ENCODE results near the gene TFDP3.

The TFDP3 gene

GRCh38 chrX:133254666-133255065 is 36.5 kb upstream of the TFDP3 start:
- H3K4me3 ChIP-seq (ENCODE audit: insufficient read depth, low read length, poor library complexity, severe bottlenecking): no peak overlapping the region
- H3K79me2 ChIP-seq (ENCODE audit: insufficient read depth, low read length): no peaks in the 10 kb centered on the region
- no peak overlapping the region for H2AFZ ChIP-seq (ENCODE audit: low read depth, low read length, severe bottlenecking)
- H3K27me3 ChIP-seq (ENCODE audit: low read length): no peaks in the 10 kb centered on the region
- H3K9ac ChIP-seq (ENCODE audit: low read length): no peak overlapping the region
- no peaks in the 10 kb centered on the region for H3K9me3 ChIP-seq (ENCODE audit: insufficient read depth, low read length)
- no peaks in the 10 kb centered on the region for H3K9me2 ChIP-seq (replicated peaks; ENCODE audit: insufficient read depth, low read length)
- H3F3A ChIP-seq (ENCODE audit: insufficient read depth): no peaks in the 10 kb centered on the region
- H3K4me2 ChIP-seq (ENCODE audit: low read depth, low read length, poor library complexity, severe bottlenecking): no peak overlapping the region
- no peaks in the 10 kb centered on the region for H4K20me1 ChIP-seq (ENCODE audit: low read depth, low read length)
- TF ChIP-seq EZH2phosphoT487 (conservative IDR thresholded peaks at IDR 0.05; ENCODE audit: low read length) (no peak), CTCF (IDR thresholded peaks at IDR 0.05; ENCODE audit: insufficient read depth, low read length, poor library complexity, severe bottlenecking) (no peak)
- H3K36me3 ChIP-seq (ENCODE audit: low read length): no peaks in the 10 kb centered on the region
- H3K27ac ChIP-seq (ENCODE audit: low read depth, low read length): no peak overlapping the region

GRCh38 chrX:133251204-133251603 is 33.0 kb upstream of the TFDP3 start:
- no peak overlapping the region for H3K4me3 ChIP-seq (ENCODE audit: insufficient read depth, low read length, poor library complexity, severe bottlenecking)
- H3K4me2 ChIP-seq (ENCODE audit: low read depth, low read length, poor library complexity, severe bottlenecking): no peak overlapping the region
- no peak for TF ChIP-seq EZH2phosphoT487 (conservative IDR thresholded peaks at IDR 0.05; ENCODE audit: low read length)
- no peak for TF ChIP-seq CTCF (IDR thresholded peaks at IDR 0.05; ENCODE audit: insufficient read depth, low read length, poor library complexity, severe bottlenecking)
- H3K79me2 ChIP-seq (ENCODE audit: insufficient read depth, low read length): no peaks in the 10 kb centered on the region
- no peak overlapping the region for H3K9ac ChIP-seq (ENCODE audit: low read length)
- H3K9me3 ChIP-seq (ENCODE audit: insufficient read depth, low read length): no peaks in the 10 kb centered on the region
- no peaks in the 10 kb centered on the region for H3K27me3 ChIP-seq (ENCODE audit: low read length)
- no peaks in the 10 kb centered on the region for H3F3A ChIP-seq (ENCODE audit: insufficient read depth)
- H3K36me3 ChIP-seq (ENCODE audit: low read length): no peaks in the 10 kb centered on the region
- no peak overlapping the region for H3K27ac ChIP-seq (ENCODE audit: low read depth, low read length)
- H2AFZ ChIP-seq (ENCODE audit: low read depth, low read length, severe bottlenecking): no peak overlapping the region
- H3K9me2 ChIP-seq (replicated peaks; ENCODE audit: insufficient read depth, low read length): no peaks in the 10 kb centered on the region
- no peaks in the 10 kb centered on the region for H4K20me1 ChIP-seq (ENCODE audit: low read depth, low read length)

GRCh38 chrX:133250184-133251100 is 32.3 kb upstream of the TFDP3 start:
- H3K79me2 ChIP-seq (ENCODE audit: insufficient read depth, low read length): no peaks in the 10 kb centered on the region
- H3K27ac ChIP-seq (ENCODE audit: low read depth, low read length): no peak overlapping the region
- H3K9ac ChIP-seq (ENCODE audit: low read length): no peak overlapping the region
- no peaks in the 10 kb centered on the region for H3K9me2 ChIP-seq (replicated peaks; ENCODE audit: insufficient read depth, low read length)
- no peak overlapping the region for H2AFZ ChIP-seq (ENCODE audit: low read depth, low read length, severe bottlenecking)
- no peaks in the 10 kb centered on the region for H3K27me3 ChIP-seq (ENCODE audit: low read length)
- TF ChIP-seq EZH2phosphoT487 (conservative IDR thresholded peaks at IDR 0.05; ENCODE audit: low read length): no peak
- TF ChIP-seq CTCF (IDR thresholded peaks at IDR 0.05; ENCODE audit: insufficient read depth, low read length, poor library complexity, severe bottlenecking): no peak
- no peaks in the 10 kb centered on the region for H3K9me3 ChIP-seq (ENCODE audit: insufficient read depth, low read length)
- H3K36me3 ChIP-seq (ENCODE audit: low read length): no peaks in the 10 kb centered on the region
- H4K20me1 ChIP-seq (ENCODE audit: low read depth, low read length): no peaks in the 10 kb centered on the region
- H3F3A ChIP-seq (ENCODE audit: insufficient read depth): no peaks in the 10 kb centered on the region
- H3K4me3 ChIP-seq (ENCODE audit: insufficient read depth, low read length, poor library complexity, severe bottlenecking): no peak overlapping the region
- H3K4me2 ChIP-seq (ENCODE audit: low read depth, low read length, poor library complexity, severe bottlenecking): no peak overlapping the region
